ENCODE measurements around the gene POR. TPM values are rescaled to one million over a fixed set of nuclear protein-coding genes. Genes with fewer than 3 reads are reported as not detected.

The POR gene
- total RNA-seq, 1 donor, result 90.7 TPM

DNA sequence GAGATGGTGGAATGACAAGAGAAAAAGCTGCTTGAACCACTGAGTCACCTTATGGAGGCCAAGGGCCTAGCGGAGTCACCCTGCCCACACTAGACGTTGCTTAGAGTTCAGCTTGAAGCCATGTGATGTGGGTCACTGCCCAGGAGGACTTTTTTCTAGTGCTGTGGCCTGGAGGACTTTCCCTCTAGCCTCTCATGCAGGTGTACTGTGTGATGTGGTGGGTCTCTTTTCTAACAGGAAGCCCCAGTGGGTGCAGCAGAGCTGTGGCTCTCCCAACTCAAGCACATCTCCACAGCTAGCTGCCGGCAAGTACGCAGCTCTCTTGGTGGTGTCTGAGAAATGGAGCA lies 13.6 kb downstream of the POR start:
- no peak for DNase-seq (ENCODE audit: low read depth)
- no peak overlapping the region for H3K4me3 ChIP-seq (ENCODE audit: low read depth, low read length)
- TF ChIP-seq, protein P1, sequence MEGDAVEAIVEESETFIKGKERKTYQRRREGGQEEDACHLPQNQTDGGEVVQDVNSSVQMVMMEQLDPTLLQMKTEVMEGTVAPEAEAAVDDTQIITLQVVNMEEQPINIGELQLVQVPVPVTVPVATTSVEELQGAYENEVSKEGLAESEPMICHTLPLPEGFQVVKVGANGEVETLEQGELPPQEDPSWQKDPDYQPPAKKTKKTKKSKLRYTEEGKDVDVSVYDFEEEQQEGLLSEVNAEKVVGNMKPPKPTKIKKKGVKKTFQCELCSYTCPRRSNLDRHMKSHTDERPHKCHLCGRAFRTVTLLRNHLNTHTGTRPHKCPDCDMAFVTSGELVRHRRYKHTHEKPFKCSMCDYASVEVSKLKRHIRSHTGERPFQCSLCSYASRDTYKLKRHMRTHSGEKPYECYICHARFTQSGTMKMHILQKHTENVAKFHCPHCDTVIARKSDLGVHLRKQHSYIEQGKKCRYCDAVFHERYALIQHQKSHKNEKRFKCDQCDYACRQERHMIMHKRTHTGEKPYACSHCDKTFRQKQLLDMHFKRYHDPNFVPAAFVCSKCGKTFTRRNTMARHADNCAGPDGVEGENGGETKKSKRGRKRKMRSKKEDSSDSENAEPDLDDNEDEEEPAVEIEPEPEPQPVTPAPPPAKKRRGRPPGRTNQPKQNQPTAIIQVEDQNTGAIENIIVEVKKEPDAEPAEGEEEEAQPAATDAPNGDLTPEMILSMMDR (IDR thresholded peaks at IDR 0.05; ENCODE audit: insufficient read depth, low read depth, low read length), result no peak

DNA sequence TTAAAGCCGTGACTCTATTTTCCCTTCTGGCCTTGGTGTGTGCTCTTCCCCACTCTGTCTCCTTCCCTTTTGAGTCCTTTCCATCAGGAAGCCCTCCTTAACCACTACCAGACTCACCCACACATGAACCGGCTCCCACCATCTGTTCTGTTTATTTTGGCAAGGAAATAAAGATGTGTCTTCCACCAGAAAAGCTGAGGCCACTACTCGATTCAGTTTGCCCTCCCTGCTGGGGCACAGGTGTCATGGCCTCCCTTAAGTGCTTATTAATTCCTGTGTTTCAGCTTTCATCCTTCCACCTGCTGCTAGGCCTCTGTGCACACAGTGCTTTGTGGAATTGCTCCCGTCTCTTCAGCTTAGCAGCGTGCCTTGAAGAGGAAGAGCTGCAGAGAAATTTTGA lies 16.7 kb downstream of the POR start:
- TF ChIP-seq, protein P1 (IDR thresholded peaks at IDR 0.05; ENCODE audit: insufficient read depth, low read depth, low read length), result no peak
- no peak for DNase-seq (ENCODE audit: low read depth)
- H3K4me3 ChIP-seq (ENCODE audit: low read depth, low read length), result no peak overlapping the region

DNA sequence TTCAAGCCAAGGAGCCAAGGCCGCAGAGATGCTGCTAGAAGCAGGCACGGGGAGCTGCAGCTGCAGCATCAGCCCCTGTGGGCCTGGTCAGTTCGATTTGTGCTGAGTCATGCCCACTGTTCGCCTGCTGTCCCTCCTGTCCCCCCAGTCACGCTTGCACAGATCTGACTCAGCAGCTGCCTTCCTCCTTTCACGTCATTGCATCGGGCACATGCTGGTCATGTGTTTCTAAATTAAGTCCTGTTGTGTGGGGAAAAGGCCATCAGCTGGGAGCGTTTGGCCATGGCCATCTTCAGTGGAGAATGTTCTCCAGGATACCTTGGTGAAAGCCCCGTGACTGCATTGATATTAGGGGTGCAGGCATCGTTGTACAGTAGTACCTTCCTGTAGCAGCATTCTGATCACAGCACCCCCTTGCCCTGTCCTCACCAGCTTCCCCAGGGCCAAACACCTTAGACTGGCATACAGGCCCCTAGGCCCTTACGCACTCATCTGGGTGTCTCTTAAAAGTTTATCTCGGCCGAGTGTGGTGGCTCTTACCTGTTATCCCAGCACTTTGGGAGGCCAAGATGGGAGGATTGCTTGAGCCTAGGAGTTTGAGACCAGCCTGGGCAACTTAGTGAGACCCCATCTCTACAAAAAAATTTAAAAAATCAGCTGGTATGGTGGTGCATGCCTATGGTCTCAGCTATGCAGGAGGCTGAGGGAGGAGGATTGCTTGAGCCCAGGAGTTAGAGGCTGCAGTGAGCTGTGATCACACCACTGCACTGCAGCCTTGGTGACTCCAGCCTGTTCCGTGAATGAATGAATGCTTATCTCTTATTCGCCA lies 23.2 kb downstream of the POR start:
- no peak overlapping the region for H3K4me3 ChIP-seq (ENCODE audit: low read depth, low read length)
- TF ChIP-seq, protein P1 (IDR thresholded peaks at IDR 0.05; ENCODE audit: insufficient read depth, low read depth, low read length), result no peak
- peak; percentile 95 for DNase-seq (ENCODE audit: low read depth)

GRCh38 chr7:75938921-75939320 lies 24.0 kb downstream of the POR start:
- no peak for DNase-seq (ENCODE audit: low read depth)
- TF ChIP-seq, protein P1 (IDR thresholded peaks at IDR 0.05; ENCODE audit: insufficient read depth, low read depth, low read length), result no peak
- H3K4me3 ChIP-seq (ENCODE audit: low read depth, low read length), result no peak overlapping the region

DNA sequence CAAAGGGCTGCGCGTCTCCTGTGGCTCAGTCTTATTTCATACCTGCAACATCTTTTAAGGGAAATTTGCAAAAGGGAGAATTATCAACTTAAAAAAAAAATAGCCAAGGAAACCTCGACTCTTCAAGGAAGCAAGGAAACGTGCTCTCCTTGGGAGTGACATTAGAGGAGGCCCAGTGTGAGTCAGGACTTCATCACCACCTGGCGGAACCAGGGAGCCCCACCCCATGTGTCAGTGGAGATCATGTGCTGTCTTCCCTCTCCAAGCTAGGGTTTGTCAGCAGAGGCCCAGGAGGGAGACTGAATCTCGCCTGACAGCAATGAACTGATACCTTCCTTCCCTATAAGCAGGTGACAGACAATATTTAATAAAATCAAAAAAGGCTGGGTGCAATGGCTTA lies 28.9 kb downstream of the POR start:
- no peak overlapping the region for H3K4me3 ChIP-seq (ENCODE audit: low read depth, low read length)
- DNase-seq (ENCODE audit: low read depth), result no peak

GRCh38 chr7:75944507-75944906 lies 29.6 kb downstream of the POR start:
- TF ChIP-seq, protein P1 (IDR thresholded peaks at IDR 0.05; ENCODE audit: insufficient read depth, low read depth, low read length), result no peak
- no peak overlapping the region for H3K4me3 ChIP-seq (ENCODE audit: low read depth, low read length)
- DNase-seq (ENCODE audit: low read depth), result no peak

More for the DNA sequence above, 28.9 kb downstream of the POR start:
- TF ChIP-seq, protein P1 (IDR thresholded peaks at IDR 0.05; ENCODE audit: insufficient read depth, low read depth, low read length), result no peak
